NT2/D1 (cell line): ENCODE data around the gene TPX2.

Source experiments
- SUZ12 ChIP-seq: IDR thresholded peaks from 2 replicates; pipeline ENCODE4 v1.6.1; 2011; ENCODE audit not compliant: insufficient read length, insufficient read depth; ENCODE audit errors: extremely low read depth
- YY1 ChIP-seq: IDR thresholded peaks from 2 replicates; pipeline ENCODE4 v1.6.1; 2011; ENCODE audit not compliant: insufficient read length, insufficient read depth

- no peak for TF ChIP-seq SUZ12
- TF ChIP-seq YY1: no peak
Observed at GRCh38 chr20:31706607-31707257, 32.4 kb upstream of the TPX2 start.
